ENCODE measurements around the gene STAT4.

DNA sequence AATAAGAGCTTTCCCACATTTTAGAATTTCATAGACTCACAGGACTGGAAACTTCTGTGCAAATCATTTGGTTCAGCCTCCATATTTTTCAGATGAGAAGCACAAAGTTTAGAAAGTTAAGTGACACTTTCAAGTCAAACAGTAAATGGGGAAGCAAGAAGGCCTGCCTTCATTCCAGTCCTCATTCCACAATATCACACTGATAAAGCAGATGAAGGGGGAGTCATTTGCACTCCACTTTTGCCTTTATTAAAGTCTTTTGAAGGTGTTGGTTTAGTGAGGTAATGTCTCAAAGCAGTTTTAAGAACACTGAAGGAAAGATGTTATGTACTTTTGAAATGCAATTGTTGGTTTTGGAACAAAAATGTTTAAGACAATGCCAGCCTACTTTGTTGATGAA lies 32.7 kb upstream of the STAT4 start:
- TF ChIP-seq RARB (CRISPR knock-in tag; IDR thresholded peaks at IDR 0.05) (no peak), ZFP30 (CRISPR knock-in tag; IDR thresholded peaks at IDR 0.05) (no peak), ESRRG (CRISPR knock-in tag; IDR thresholded peaks at IDR 0.05) (no peak), SNAI2 (CRISPR knock-in tag; IDR thresholded peaks at IDR 0.05) (no peak)
- TF ChIP-seq, protein P1, sequence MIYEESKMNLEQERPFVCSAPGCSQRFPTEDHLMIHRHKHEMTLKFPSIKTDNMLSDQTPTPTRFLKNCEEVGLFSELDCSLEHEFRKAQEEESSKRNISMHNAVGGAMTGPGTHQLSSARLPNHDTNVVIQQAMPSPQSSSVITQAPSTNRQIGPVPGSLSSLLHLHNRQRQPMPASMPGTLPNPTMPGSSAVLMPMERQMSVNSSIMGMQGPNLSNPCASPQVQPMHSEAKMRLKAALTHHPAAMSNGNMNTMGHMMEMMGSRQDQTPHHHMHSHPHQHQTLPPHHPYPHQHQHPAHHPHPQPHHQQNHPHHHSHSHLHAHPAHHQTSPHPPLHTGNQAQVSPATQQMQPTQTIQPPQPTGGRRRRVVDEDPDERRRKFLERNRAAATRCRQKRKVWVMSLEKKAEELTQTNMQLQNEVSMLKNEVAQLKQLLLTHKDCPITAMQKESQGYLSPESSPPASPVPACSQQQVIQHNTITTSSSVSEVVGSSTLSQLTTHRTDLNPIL (CRISPR knock-in tag; IDR thresholded peaks at IDR 0.05; ENCODE audit: low read depth): no peak

All from SK-N-SH treated with all-trans-retinoic acid at 6 μM for 48 hours (cell line).